Left cardiac atrium (tissue), 4 donors: ENCODE measurements around the gene MED13L. TPM values are rescaled to one million over a fixed set of nuclear protein-coding genes. Genes with fewer than 3 reads are reported as not detected.
"Not testable (repeated sequence)": the region's sequence is repeated elsewhere in the genome, so short reads cannot be mapped to it uniquely, and the experiment has no call there.

Experiments used
- ATAC-seq, 2 donors: fragments of 200-7000 bp; cut with Tn5 transposase; one replicate each; pipeline ENCODE4 v1.9.1; 2020; ENCODE audit warnings: mild to moderate bottlenecking in 2 of 2, moderate library complexity in 2 of 2
- DNase-seq: peaks from one replicate; pipeline ENCODE4 v3.0.0-alpha.2; 2020
- intact Hi-C, 2 donors: fragments of 100-400 bp; cut with DNase I; formaldehyde crosslinking; loops; one replicate each; pipeline versions ENCODE4 v1.14.1 to v1.15.1; 2022 to 2023
- total RNA-seq, 2 donors: library from RNA; stranded (reverse); fragmentation: NEBNext Ultra II Directional; extraction: Animal tissue kit (Norgen Biotek cat#: 25700); gene quantifications; one replicate each; pipeline ENCODE4 v1.2.1, GENCODE V29; 2021
- donor health status: DM: no; HTN: yes; CAD: no.
- donor health status: DM: no; HTN: yes; CAD: no; lungs with severe emphysema.
- donor health status: DM: yes; HTN: yes; CAD: no.
- donor health status: Dilated cardiomyopathy.

MED13L gene
- total RNA-seq, 2 donors from 2014 or later: 66.0 to 68.3 TPM

DNA sequence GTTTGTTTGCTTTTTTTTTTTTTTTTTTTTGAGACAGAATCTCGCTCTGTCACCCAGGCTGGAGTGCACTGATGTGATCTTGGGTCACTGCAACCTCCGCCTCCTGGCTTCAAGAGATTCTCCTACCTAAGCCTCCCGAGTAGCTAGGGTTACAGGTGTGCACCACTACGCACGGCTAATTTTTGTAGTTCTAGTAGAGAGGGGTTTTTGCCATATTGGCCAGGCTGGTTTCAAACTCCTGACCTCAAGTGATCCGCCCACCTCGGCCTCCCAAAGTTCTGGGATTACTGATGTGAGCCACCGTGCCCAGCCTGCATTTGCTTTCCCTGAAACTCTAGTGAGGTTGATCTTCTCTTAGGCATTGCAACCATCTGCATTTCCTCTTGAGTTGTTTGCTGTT is 6.4 kb upstream of the MED13L start:
- DNase-seq, intact Hi-C loops, ATAC-seq: not testable (repeated sequence)

DNA sequence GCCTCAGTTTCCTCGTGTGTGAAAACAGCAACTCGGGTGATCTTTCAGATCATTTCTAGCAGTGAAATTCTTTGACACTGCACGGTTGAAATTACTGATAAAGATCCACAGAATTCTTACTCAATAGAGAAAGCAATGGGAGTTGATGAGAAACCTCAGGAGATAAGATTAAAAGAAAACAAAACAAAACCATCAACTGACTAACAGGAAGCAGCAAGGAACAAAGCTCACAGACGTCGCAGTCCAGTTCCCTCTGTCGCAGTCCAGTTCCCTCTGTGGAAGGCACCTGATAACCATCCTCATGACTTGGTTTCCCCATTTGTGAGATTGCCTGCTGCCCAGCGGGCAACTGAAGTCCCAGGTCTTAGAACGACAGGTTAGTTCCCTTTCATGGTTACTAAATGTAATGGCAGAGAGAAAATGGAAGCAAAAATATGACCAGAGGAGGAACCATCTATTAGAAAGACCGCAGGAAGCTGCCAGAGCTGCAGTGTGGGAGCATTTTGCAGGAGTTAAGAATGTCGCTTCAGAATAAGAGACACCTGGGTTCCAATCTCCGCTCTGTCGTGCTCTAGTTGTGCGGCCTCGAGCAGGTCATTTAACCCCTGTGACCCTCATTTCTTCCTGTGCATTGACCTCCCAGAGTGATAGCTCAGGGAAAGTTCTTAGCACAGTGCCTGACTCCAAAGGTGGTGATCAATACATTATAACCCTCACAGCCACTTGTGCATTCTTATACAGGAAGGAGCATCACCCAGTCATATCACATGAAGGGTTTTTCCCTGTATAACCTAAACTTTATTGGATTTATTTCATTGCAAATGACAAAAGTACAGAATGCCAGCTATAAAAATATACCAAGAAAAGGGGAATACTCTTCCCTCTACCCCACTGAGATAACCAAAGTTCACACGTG is 5.1 kb upstream of the MED13L start:
- ATAC-seq: no peak
- intact Hi-C loops: no loop called here
- no peak for DNase-seq

DNA sequence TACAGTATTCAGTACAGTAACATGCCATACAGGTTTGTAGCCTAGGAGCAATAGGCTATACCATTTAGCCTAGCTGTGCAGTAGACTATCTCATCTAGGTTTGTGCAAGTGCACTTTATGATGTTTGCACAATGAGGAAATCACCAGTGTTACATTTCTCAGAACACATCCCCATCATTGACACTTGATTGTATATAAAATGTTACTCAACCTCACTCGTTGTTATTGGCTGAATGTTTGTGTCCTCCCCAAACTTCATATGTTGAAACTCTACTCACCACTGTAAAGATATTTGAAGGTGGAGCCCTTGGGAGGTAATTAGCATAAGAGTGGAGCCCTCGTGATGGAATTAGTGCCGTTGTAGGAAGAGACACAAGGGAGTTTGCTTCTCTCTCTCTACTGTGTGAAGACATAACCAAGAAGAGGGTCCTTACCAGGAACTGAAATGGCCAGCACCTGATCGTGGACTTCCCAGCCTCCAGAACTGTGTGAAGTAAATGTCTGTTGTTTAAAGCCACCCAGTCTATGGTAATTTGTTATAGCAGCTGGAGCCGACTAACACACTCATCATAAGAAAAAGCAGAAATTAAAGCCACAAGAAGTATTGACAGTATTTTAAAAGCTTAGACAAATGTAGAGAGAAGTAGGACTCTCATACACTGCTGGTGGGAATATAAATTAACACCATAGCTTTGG is 3.2 kb upstream of the MED13L start:
- intact Hi-C loops: no loop called here
- DNase-seq (no peak), ATAC-seq (no peak)

DNA sequence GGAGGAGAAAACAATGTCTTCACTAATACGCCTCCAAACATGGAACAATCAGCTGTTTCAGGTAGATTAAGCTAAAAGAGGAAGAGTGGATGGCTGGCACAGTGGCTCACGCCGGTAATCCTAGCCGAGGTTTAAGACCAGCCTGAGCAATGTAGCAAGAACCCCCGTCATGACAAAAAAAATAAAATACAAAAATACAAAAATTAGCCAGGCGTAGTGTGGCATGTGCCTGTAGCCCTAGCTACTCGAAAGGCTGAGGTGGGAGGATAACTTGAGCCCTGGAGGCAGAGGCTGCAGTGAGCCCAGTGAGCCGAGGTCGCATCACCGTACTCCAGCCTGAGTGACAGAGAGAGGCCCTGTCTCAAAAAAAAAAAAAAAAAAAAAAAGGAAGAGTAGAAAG is 1.2 kb upstream of the MED13L start:
- no peak for DNase-seq

DNA sequence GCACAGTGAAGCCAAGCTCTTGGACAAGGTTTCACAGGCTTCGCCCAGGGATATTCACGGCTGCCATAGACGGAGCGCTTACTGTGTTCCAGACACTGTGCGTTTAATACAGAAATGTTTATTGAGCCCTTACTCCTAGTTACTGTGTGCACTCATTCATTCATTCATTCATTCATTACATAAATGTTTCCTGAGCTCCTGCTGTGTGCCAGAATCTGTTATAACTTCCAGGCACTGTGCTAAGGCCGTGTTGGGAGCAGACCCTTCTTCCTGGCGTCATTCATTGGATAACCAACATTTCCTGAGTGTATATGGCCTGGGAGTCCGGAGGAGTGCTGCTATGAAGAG is 760 bp upstream of the MED13L start:
- no peak for ATAC-seq

More for the DNA sequence above, 1.2 kb upstream of the MED13L start:
- intact Hi-C loops: loop anchor here (5.0 to 10.0 kb wide), 3 partner anchors 226 to 326 kb away; no protein-coding TSS in a partner anchor
- ATAC-seq: no peak

DNA sequence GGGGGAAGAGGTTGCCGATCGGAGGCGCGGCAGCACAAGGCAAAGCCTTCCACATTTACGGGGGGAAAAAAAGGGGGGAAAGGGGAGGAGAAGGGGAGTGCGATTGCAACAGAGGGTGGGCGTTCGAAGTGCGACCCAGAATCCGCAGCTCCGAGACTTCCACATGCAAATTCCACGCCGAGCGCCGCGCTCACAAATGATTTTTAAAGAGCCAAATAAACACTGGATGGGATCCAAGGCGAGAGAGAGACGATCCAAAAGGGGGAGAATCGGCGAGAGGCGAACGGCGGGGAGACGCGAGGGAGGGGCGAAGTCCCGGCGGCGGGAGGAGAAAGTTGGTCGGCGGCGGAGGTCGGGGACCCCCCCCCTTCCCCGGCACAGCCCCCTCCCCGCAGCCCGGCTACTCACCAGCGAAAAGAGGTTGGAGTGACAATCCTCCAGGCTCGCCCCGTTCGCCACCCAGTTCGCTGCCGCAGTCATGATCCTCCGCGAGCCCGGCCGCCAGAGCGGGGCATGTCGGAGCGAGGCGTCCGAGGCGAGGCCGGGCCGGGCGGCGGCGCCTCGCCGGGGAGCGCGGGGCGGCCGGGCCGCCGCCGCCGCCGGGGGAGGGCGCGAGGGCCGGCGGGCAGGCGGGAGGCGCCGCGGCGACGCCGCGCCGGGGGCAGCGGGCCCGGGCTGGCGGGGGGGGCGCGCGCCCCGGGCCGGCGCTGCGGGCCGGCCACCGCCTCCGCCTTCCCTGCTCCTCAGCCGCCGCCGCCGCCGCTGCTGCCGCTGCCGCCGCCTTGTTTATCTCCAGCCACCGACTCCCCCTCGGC is 634 bp downstream of the MED13L start:
- DNase-seq: peak; percentile 77
- peak; percentile 29 to 52 for ATAC-seq
- intact Hi-C loops: loop anchor here (5.0 to 10.0 kb wide), 3 partner anchors 228 to 328 kb away; no protein-coding TSS in a partner anchor

More for the DNA sequence above, 760 bp upstream of the MED13L start:
- intact Hi-C loops: loop anchor here (5.0 to 10.0 kb wide), 3 partner anchors 227 to 327 kb away; no protein-coding TSS in a partner anchor
- DNase-seq: no peak

DNA sequence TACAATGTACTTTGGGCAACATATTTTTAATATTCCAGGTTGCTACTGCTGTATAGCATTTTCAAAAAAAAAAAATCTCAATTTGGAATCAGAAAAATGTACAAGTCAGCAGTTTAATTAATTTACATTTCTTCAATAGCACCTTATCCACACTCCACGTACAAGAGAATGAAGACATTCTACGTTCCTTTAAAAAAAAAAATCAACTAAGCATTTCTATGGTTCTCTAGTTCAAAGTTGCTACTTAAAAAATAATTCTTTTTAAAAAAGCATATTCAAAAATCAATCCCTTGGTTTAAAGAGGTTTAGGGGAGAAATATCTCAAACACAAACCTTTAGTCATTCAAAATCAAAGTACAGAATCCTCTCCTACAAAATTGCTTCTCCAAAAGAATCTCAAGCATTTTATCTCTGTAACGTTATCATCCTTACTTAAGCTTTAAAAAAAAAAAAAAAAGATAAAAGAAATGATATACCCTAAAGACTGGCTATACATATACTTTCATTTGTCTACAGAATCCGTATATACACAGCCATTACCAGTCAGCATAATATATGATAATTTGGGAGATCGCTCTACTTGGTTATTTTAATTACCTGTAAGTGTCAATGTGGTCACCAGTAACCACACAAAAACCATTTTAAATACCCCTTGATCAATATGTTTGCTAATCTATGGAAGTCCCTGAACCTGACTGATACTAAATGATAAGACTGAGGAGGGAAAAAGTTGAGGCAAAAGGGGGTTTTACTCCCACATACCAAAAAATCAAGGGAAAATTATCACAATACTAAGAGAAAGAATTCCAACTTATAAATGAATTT is 2.7 kb downstream of the MED13L start:
- intact Hi-C loops: loop anchor here (5.0 to 10.0 kb wide), 3 partner anchors 230 to 330 kb away; no protein-coding TSS in a partner anchor
- ATAC-seq (no peak), DNase-seq (no peak)

DNA sequence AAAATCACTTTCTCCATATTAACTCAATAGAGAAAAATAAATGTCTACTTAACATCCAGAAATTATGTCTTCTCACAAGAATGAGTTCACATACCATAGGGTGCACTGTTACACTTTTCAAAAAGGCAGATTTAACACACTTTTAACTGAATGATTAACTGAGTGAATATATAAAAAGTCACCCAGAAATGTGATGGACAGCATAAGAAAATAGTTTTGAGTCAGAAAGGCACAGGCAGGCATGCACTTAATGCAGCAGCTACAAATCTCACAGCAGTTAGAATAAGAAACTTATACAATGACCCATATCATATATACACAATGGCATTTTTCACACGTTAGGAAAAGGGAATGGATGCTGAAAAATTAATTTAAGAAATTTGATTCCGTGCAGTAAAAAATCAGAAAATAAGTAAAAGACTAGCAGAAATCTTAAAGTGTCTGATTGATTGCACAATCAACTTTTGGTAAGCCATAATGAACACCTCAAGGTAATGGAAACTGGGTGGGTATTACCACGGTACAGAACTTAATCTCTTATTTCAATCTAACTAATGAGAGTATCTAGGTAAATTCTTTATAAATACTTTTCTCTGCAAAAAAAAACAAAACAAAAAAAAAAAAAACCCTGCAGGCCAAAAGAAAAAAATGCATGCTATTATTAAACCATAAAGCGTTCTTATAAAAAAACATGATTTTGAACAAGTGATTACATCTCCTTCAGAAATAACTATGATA is 3.5 kb downstream of the MED13L start:
- intact Hi-C loops: loop anchor here (10.0 kb wide), 2 partner anchors 231 to 331 kb away; no protein-coding TSS in a partner anchor
- ATAC-seq: no peak
- DNase-seq: no peak

DNA sequence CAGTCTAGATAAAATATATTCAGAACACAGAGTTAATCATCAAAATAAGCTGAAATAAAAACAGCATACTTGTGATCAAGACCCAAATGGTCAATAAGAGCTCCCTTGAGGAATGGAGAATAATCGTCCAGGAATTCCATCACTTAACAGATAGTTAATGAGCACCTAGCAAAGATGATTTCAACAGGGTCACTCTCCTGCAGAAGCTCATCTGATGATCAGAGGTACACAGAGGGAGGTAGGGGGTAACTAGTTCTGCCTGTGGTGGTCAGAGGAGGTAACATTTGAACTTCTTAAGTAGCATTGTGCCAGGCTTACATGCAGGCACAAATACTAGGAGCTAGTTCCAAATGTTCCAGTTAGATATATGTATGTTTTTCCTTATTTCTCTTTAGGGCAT is 9.5 kb downstream of the MED13L start:
- ATAC-seq (no peak), DNase-seq (no peak)
- intact Hi-C loops: no loop called here

DNA sequence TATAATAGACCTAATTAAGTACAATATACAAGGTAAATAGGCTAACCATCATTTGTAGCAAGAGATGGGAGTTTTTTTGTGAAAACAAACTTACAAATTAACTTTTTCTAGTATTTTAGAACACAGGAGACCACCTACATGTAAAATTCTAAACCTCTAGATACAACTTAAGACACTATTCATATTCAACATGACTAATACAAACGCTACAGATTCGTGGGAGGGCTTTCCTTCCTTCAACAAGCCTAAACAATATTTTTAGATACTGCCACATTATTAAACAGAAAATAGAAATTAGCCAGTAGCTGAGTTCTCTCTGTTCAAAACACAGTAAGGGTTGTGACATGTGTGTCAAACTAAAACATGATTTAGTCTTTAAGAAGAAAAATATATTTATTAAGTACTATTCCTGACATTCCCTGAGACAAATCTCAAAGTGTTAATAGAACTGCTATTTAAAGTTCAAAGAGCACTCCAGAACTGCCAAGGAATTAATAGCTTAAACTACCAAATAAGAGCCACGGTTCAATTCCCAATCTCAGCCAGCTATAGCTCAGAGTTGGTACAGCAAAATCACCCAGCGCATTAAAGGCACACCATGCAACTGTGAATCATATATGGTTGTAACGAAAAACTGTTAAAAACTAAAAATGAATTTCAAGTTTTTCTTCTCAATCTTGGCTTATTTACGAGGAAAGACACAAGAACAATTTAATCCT is 10.7 kb downstream of the MED13L start:
- ATAC-seq (no peak), DNase-seq (no peak)
- intact Hi-C loops: no loop called here

DNA sequence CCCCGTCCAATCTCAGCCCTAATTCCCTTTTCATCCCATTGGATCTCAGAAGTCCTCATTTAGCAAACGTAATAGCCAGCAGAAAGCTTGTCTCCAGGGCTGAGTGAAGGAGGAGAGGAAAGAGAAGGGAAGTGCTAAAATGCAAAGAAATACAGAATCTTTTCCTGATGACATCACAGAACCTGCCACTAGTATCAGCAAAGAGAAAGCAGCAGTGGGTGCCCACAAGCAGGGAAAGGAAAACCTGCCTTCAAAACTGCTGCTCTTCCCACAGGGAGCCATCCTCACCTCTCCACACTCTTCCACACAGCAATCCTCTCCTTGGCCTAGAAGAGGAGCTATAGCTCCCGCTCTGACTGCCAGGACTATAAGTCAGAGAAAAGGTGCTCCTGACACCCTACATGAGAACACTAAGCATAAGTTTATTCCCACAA is 11.3 kb downstream of the MED13L start:
- DNase-seq (no peak), ATAC-seq (peak in 1 of 2 donors; percentile 34)
- intact Hi-C loops: no loop called here

DNA sequence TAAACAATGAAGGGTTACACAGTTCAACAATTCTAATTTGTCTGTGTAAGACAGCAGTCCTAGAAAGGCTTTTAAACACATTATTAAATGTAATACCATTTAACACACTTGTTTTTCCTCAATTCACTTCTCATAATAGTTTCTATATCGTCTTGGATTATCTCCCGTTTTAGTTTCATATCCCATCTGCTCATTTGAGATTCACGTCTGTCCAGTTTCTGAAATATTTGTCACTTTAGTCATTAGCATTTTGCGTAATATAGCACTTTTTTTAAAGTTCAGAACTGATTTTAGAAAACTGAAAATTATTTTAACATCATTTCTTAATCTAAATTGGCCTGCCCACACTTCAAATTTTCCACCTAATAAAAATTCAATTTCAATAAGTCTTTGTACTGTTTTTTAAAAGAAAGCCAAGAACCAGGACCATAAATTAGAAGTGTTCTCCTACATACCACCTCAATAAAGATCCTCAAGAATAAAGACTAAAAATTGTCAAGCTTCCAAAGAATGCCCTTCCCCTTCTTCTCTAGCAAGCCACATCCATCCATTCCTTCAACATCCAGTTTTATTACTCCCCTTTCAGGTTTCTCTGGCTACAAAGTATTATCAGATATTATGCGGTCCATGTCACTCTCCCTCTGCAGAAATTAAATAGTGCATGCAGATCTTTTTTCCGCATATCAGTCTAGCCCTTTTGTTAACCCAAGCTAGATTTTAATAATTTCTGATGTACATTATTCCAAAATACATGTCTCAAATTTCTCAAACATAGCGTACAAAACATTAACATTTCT is 11.9 kb downstream of the MED13L start:
- intact Hi-C loops: no loop called here
- DNase-seq (no peak), ATAC-seq (no peak)

DNA sequence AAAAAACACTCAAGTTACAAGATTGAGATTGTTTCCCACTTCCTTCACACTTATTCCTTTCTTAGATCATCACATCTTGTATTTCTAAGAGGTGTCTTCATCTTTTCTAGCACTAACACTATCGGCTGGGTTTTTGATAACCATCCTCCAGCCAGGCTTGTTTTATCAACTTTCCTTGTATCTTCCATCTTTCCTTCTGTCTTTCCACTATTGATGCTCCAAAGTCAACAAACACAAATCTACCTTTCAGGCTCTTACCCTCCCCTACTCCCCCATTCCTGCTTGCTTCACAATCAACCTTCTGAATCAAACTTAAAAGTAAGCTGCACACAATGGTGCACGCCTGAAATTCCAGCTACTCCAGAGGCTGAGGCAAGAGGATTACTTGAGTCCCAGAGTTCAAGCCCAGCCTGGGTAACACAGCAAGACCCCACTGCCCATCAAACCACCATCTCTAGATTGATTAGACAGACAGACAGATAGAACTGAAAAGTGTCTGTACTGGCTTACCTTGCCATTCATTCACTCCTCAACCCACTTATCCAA is 12.9 kb downstream of the MED13L start:
- intact Hi-C loops: no loop called here
- DNase-seq (no peak), ATAC-seq (no peak)

DNA sequence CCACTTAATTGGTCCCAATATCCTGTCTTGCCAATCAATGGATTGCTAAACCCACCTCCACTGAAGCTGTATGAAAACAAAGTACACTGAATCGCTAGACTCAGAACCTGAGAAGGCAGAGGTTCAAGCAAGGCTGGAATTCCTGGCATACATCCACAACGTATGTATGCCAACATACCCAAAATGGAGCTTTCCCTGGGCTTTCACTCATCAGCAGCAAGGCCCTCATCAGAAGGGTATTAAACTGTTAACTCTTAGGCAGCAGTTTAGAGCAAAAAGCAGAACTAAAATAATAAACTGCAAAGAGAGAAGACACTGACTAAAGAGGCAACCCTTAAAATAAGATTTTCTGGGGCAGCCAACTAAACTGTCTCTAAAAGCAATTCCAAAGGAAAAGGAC is 13.6 kb downstream of the MED13L start:
- DNase-seq (no peak), ATAC-seq (no peak)
- intact Hi-C loops: no loop called here

DNA sequence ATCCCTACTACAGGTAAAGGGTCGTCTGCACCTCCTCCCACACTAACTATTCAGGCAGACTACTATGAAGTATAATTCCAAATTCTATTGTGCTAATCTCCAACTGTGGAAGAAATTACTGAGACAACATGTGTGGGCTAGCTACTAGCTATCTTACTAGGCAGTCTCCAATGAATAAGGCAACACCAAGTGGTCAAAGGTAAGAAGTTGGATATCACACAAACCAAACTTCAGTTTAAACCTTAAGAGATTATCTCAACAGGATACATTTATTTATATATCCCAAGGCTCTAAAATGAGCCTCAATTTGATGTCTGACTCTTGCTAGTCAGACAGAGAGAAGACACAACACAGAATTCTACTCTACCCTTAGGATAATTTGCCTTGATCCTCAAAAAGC is 14.1 kb downstream of the MED13L start:
- DNase-seq (no peak), ATAC-seq (no peak)
- intact Hi-C loops: no loop called here

DNA sequence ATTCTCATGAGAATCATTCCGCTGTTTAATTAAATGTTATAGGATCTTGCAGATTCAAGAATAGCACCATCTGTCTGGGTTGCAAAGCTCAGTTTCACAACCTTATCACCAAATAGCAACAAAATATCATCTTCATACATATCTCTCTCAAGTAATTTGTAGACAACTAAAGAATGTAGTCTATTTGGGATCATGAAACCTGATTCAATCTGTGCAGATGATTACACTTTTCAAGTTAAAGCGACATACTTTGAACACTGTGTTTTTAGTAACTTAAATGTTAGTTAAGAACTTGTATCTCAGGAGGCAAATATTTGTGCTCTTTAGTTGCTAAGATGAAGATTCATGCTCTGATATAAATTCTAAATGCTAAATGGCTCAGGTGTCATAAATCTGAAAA is 14.8 kb downstream of the MED13L start:
- ATAC-seq (no peak), DNase-seq (no peak)
- intact Hi-C loops: no loop called here
